ENCODE measurements around the gene TSC22D1.

TSC22D1 gene

GRCh38 chr13:44487989-44488388 is 88.1 kb downstream of the TSC22D1 start:
- DNase-seq (ENCODE audit: low spot score) = peak; percentile 36
- no peak for TF ChIP-seq CTCF (IDR thresholded peaks at IDR 0.05; ENCODE audit: extremely low read depth, missing control alignments)

- no peak for TF ChIP-seq CTCF (IDR thresholded peaks at IDR 0.05; ENCODE audit: extremely low read depth, missing control alignments)
Observed at GRCh38 chr13:44484562-44485138, 91.5 kb downstream of the TSC22D1 start.

GRCh38 chr13:44474122-44474910 is 101.8 kb downstream of the TSC22D1 start:
- no peak for TF ChIP-seq CTCF (IDR thresholded peaks at IDR 0.05; ENCODE audit: extremely low read depth, missing control alignments)
- DNase-seq (ENCODE audit: low spot score) = no peak

More at GRCh38 chr13:44484562-44485138, 91.5 kb downstream of the TSC22D1 start:
- peak; percentile 8 for DNase-seq (ENCODE audit: low spot score)

GRCh38 chr13:44471686-44472085 is 104.4 kb downstream of the TSC22D1 start:
- TF ChIP-seq CTCF (IDR thresholded peaks at IDR 0.05; ENCODE audit: extremely low read depth, missing control alignments) = no peak
- DNase-seq (ENCODE audit: low spot score) = no peak

GRCh38 chr13:44470638-44471562 is 105.2 kb downstream of the TSC22D1 start:
- no peak for DNase-seq (ENCODE audit: low spot score)
- no peak for TF ChIP-seq CTCF (IDR thresholded peaks at IDR 0.05; ENCODE audit: extremely low read depth, missing control alignments)

GRCh38 chr13:44468874-44469273 is 107.3 kb downstream of the TSC22D1 start:
- no peak for TF ChIP-seq CTCF (IDR thresholded peaks at IDR 0.05; ENCODE audit: extremely low read depth, missing control alignments)
- DNase-seq (ENCODE audit: low spot score) = no peak
